K562 (cell line): ENCODE measurements around the gene PUS7. TPM values are rescaled to one million over a fixed set of nuclear protein-coding genes. Genes with fewer than 3 reads are reported as not detected.

Experiments
- ARID1B ChIP-seq: fragments of 450-650 bp; IDR thresholded peaks from 2 replicates; pipeline ENCODE4 v1.6.1; 2016; ENCODE audit warnings: antibody characterized with exemption, mild to moderate bottlenecking, inconsistent platforms
- ARID2 ChIP-seq: fragments of 450-650 bp; IDR thresholded peaks from 2 replicates; pipeline ENCODE4 v1.6.1; 2017; ENCODE audit warnings: antibody characterized with exemption, mild to moderate bottlenecking
- BHLHE40 ChIP-seq: IDR thresholded peaks from 2 replicates; pipeline ENCODE4 v1.6.1; 2011; ENCODE audit warnings: low read length, improper control_type of control experiment
- ETV5 ChIP-seq: sonication (generic); formaldehyde crosslinking; IDR thresholded peaks from 2 replicates; pipeline ENCODE4 v1.4.0; 2020; ENCODE audit warnings: low read depth, mild to moderate bottlenecking, missing genetic modification reagents
- FOXK2 ChIP-seq, 2 experiments: fragments of 450-650 bp; IDR thresholded peaks in 1 of 2; conservative IDR thresholded peaks in 1 of 2; 2 replicates each; pipeline ENCODE4 v1.6.1; 2016; ENCODE audit warnings: low read depth in 2 of 2, mild to moderate bottlenecking in 1 of 2
- GATA2 ChIP-seq: sonication (generic); formaldehyde crosslinking; IDR thresholded peaks from 2 replicates; pipeline ENCODE4 v1.4.0; 2020; ENCODE audit warnings: mild to moderate bottlenecking, missing genetic modification reagents
- JUND ChIP-seq, 2 experiments: IDR thresholded peaks; 2 replicates in 1 of 2; 3 replicates in 1 of 2; pipeline ENCODE4 v1.6.1; 2011; ENCODE audit warnings: borderline replicate concordance in 2 of 2, low read depth in 2 of 2, low read length in 2 of 2, improper control_type of control experiment in 1 of 2, missing biosample characterization in 1 of 2, missing genetic modification characterization in 1 of 2, missing genetic modification reagents in 1 of 2
- NBN ChIP-seq: fragments of 450-650 bp; IDR thresholded peaks from 2 replicates; pipeline ENCODE4 v1.6.1; 2016; ENCODE audit warnings: low read depth, mild to moderate bottlenecking
- RAD21 ChIP-seq, 2 experiments: fragments of 250-450 bp in 1 of 2; fragments of 450-650 bp in 1 of 2; sonication (Bioruptor Pico) in 1 of 2; formaldehyde crosslinking in 1 of 2; IDR thresholded peaks in 1 of 2; conservative IDR thresholded peaks in 1 of 2; 2 replicates each; pipeline versions ENCODE4 v1.4.0 to v1.8.0; 2020 to 2022; ENCODE audit warnings: mild to moderate bottlenecking in 2 of 2, moderate library complexity in 1 of 2
- RNF2 ChIP-seq: sonication (generic); IDR thresholded peaks from 2 replicates; pipeline ENCODE4 v1.6.1; 2016
- SRSF9 ChIP-seq: fragments of 200-400 bp; formaldehyde crosslinking; IDR thresholded peaks from 2 replicates; pipeline ENCODE4 v1.6.1; 2017; ENCODE audit warnings: low read depth, low read length, borderline replicate concordance
- ZNF274 ChIP-seq: IDR thresholded peaks from 2 replicates; pipeline ENCODE4 v1.6.1; 2011; ENCODE audit warnings: low read depth, mild to moderate bottlenecking, low read length, moderate library complexity, borderline replicate concordance
- ZNF3 ChIP-seq: fragments of 250-450 bp; sonication (Bioruptor Pico); IDR thresholded peaks from 2 replicates; pipeline ENCODE4 v1.5.0; 2021; ENCODE audit warnings: mild to moderate bottlenecking, moderate library complexity
- ZZZ3 ChIP-seq: fragments of 450-650 bp; IDR thresholded peaks from 2 replicates; pipeline ENCODE4 v1.6.1; 2016; ENCODE audit warnings: antibody characterized with exemption, mild to moderate bottlenecking, moderate library complexity
- polyA plus RNA-seq, 8 experiments: library from polyadenylated mRNA; depleted of rRNA in 4 of 8; stranded (reverse) in 5 of 8; unstranded in 3 of 8; fragments of >200 nt; fragmentation: Nextera tagmentation in 2 of 8; fragmentation: Illumina TruSeq in 1 of 8; extraction: Ambion mirVana in 2 of 8; extraction: Trizol in 1 of 8; gene quantifications; 2 replicates each; pipeline versions ENCODE4 v1.2.1 to v1.2.3, GENCODE V29; 2011 to 2014; ENCODE audit warnings: inconsistent platforms in 1 of 8, missing spikeins in 1 of 8
- total RNA-seq, 7 experiments: library from RNA; depleted of rRNA in 6 of 7; stranded (reverse); fragments of >200 nt in 6 of 7; fragmentation: Illumina TruSeq in 2 of 7; extraction: Trizol in 2 of 7; gene quantifications; 2 replicates each; pipeline versions ENCODE4 v1.2.1 to v1.2.3, GENCODE V29; 2011 to 2021; ENCODE audit warnings: low replicate concordance in 1 of 7
- TF ChIP-seq, protein P1 (sequence below): sonication (generic); formaldehyde crosslinking; IDR thresholded peaks from 2 replicates; pipeline ENCODE4 v1.8.1; 2023; ENCODE audit warnings: missing genetic modification reagents, mild to moderate bottlenecking, borderline replicate concordance
- TF ChIP-seq, protein P2 (sequence below): fragments of 250-450 bp; sonication (Bioruptor Pico); IDR thresholded peaks from 2 replicates; pipeline ENCODE4 v1.4.0; 2020; ENCODE audit warnings: mild to moderate bottlenecking, moderate library complexity
- TF ChIP-seq, protein P3 (sequence below), 2 experiments: fragments of 450-650 bp; conservative IDR thresholded peaks; 2 replicates each; pipeline ENCODE4 v1.6.1; 2017; ENCODE audit warnings: mild to moderate bottlenecking in 2 of 2, moderate library complexity in 2 of 2

The PUS7 gene
- total and polyA plus RNA-seq, 9 of the 15 experiments (the other 6 are each of a cell fraction or from before 2014, with no cell fraction given) = 15.1 to 95.6 (median 63.2) TPM

DNA sequence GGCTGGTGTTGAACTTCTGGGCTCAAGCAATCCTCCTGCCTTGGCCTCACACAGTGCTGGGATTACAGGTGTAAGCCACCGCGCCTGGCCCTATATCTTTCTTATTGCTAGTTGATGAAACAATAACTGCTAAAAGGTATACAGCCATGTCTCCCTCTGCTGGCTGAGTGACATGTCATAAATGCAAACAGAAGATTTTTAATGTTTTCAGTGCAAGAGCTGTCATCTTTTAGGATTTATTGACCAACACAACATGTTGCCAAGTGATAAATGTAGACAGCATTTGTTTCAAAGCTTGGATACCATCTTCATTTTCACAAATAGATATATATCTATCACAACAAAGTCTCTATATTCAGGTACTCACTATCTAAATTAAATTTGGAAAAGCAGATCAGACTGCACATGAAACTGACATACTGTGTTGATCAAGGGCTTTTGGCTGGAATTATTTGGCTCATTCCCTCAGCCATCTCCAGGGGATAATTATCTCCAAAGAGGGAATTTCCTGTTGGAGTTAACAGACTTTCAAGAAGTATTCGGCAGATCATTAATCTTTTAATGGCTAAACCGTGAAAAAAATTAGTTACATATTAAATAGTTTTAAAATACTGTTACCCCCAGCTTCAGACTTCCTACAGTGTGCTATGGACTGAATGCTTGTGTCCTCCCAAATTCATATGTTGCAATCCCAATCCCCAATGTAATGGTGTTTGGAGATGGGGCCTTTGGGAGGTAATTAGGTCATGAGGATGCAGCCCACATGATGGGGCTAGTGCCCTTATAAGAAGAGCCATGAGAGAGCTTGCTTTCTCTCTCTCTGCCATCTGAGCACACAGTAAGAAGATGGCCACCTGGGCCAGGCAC is 92.1 kb downstream of the PUS7 start (continued):
- TF ChIP-seq RNF2 (no peak), RAD21 (CRISPR knock-in tag; conservative IDR thresholded peaks at IDR 0.05 in 1 of 2, IDR thresholded peaks at IDR 0.05 in 1 of 2) (peak; percentile 87 to 95), ARID2 (no peak), NBN (peak; percentile 24; the same call in 1 of the 2 replicates), FOXK2 (conservative IDR thresholded peaks at IDR 0.05 in 1 of 2, IDR thresholded peaks at IDR 0.05 in 1 of 2; ENCODE audit: low read depth in 2 of 2) (peak; percentile 83), BHLHE40 (no peak), ETV5 (no peak), SRSF9 (no peak), ZNF274 (no peak), ARID1B (peak; percentile 65), JUND (IDR thresholded peaks at IDR 0.05; ENCODE audit: borderline replicate concordance, low read depth, low read length) (peak; percentile 64), JUND (tag; IDR thresholded peaks at IDR 0.05; ENCODE audit: borderline replicate concordance, low read depth, low read length) (no peak; the same call in 2 of the 3 replicates), ZZZ3 (no peak), ZNF3 (no peak), GATA2 (CRISPR knock-in tag) (0 out of 2 replicates have a peak, but pooled peaks have one; percentile 34)
- TF ChIP-seq, protein P1, sequence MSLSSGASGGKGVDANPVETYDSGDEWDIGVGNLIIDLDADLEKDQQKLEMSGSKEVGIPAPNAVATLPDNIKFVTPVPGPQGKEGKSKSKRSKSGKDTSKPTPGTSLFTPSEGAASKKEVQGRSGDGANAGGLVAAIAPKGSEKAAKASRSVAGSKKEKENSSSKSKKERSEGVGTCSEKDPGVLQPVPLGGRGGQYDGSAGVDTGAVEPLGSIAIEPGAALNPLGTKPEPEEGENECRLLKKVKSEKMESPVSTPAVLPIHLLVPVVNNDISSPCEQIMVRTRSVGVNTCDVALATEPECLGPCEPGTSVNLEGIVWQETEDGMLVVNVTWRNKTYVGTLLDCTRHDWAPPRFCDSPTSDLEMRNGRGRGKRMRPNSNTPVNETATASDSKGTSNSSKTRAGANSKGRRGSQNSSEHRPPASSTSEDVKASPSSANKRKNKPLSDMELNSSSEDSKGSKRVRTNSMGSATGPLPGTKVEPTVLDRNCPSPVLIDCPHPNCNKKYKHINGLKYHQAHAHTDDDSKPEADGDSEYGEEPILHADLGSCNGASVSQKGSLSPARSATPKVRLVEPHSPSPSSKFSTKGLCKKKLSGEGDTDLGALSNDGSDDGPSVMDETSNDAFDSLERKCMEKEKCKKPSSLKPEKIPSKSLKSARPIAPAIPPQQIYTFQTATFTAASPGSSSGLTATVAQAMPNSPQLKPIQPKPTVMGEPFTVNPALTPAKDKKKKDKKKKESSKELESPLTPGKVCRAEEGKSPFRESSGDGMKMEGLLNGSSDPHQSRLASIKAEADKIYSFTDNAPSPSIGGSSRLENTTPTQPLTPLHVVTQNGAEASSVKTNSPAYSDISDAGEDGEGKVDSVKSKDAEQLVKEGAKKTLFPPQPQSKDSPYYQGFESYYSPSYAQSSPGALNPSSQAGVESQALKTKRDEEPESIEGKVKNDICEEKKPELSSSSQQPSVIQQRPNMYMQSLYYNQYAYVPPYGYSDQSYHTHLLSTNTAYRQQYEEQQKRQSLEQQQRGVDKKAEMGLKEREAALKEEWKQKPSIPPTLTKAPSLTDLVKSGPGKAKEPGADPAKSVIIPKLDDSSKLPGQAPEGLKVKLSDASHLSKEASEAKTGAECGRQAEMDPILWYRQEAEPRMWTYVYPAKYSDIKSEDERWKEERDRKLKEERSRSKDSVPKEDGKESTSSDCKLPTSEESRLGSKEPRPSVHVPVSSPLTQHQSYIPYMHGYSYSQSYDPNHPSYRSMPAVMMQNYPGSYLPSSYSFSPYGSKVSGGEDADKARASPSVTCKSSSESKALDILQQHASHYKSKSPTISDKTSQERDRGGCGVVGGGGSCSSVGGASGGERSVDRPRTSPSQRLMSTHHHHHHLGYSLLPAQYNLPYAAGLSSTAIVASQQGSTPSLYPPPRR = no peak
- TF ChIP-seq, protein P2, sequence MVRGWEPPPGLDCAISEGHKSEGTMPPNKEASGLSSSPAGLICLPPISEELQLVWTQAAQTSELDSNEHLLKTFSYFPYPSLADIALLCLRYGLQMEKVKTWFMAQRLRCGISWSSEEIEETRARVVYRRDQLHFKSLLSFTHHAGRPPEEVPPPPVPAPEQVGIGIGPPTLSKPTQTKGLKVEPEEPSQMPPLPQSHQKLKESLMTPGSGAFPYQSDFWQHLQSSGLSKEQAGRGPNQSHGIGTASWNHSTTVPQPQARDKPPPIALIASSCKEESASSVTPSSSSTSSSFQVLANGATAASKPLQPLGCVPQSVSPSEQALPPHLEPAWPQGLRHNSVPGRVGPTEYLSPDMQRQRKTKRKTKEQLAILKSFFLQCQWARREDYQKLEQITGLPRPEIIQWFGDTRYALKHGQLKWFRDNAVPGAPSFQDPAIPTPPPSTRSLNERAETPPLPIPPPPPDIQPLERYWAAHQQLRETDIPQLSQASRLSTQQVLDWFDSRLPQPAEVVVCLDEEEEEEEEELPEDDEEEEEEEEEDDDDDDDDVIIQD (CRISPR knock-in tag) = no peak
- TF ChIP-seq, protein P3, sequence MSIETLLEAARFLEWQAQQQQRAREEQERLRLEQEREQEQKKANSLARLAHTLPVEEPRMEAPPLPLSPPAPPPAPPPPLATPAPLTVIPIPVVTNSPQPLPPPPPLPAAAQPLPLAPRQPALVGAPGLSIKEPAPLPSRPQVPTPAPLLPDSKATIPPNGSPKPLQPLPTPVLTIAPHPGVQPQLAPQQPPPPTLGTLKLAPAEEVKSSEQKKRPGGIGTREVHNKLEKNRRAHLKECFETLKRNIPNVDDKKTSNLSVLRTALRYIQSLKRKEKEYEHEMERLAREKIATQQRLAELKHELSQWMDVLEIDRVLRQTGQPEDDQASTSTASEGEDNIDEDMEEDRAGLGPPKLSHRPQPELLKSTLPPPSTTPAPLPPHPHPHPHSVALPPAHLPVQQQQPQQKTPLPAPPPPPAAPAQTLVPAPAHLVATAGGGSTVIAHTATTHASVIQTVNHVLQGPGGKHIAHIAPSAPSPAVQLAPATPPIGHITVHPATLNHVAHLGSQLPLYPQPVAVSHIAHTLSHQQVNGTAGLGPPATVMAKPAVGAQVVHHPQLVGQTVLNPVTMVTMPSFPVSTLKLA (conservative IDR thresholded peaks at IDR 0.05) = peak; percentile 32 to 48; a peak in 1 of 4 replicates
